GM12892 (cell line): Measurements from ENCODE around the gene CCDC40.

Experiments used
- POLR2A ChIP-seq: IDR thresholded peaks from 2 replicates; pipeline ENCODE4 v1.6.1; 2011; ENCODE audit warnings: low read depth, low read length, control low read depth
- POLR2AphosphoS5 ChIP-seq: IDR thresholded peaks from 2 replicates; pipeline ENCODE4 v1.6.1; 2011; ENCODE audit warnings: low read depth, low read length, control low read depth
- TAF1 ChIP-seq: IDR thresholded peaks from 2 replicates; pipeline ENCODE4 v1.6.1; 2011; ENCODE audit warnings: low read depth, mild to moderate bottlenecking, control low read depth, low read length, borderline replicate concordance

DNA sequence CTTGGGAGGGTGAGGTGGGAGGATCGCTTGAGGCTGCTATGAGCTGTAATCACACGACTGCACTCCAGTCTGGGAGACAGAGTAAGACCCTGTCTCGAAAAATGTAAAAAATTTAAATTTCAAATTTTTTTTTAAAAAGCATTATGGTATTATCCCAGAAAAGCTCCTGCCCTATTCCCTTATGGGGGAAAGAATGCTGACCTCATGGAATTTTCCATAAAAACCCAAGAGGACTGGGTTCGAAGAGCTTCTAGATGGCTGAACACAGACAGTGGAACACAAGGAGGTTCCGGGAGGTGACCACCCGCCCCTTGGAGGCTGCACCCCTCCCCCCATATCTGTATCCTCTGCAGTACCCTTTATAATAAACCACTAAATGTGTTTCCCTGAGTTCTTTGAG lies 106.5 kb downstream of the CCDC40 start:
- TF ChIP-seq POLR2AphosphoS5 (no peak), POLR2A (no peak), TAF1 (no peak)
